Type B pancreatic cell (in vitro differentiated cells): ENCODE data around the gene CDK17. TPM values are rescaled to one million over a fixed set of nuclear protein-coding genes. Genes with fewer than 3 reads are reported as not detected.

ENCODE experiments used
- DNase-seq: peaks from one replicate; pipeline ENCODE4 v3.0.0; 2021; ENCODE audit warnings: mixed read lengths; ENCODE audit not compliant: unreplicated experiment; ENCODE audit errors: extremely low spot score
- H3K27ac Mint-ChIP-seq: 2 replicates; pipeline ENCODE4 v1.8.0; 2021; ENCODE audit warnings: mild to moderate bottlenecking, mixed read lengths
- H3K27me3 Mint-ChIP-seq: 2 replicates; pipeline ENCODE4 v1.8.0; 2021; ENCODE audit warnings: mixed read lengths
- H3K36me3 Mint-ChIP-seq: 2 replicates; pipeline ENCODE4 v1.8.0; 2021; ENCODE audit warnings: mixed read lengths
- H3K4me1 Mint-ChIP-seq: one replicate; pipeline ENCODE4 v1.8.0; 2021; ENCODE audit warnings: mixed read lengths; ENCODE audit not compliant: unreplicated experiment
- H3K4me3 Mint-ChIP-seq: 2 replicates; pipeline ENCODE4 v1.8.0; 2021; ENCODE audit warnings: mild to moderate bottlenecking, mixed read lengths
- H3K9me3 Mint-ChIP-seq: 2 replicates; pipeline ENCODE4 v1.8.0; 2021; ENCODE audit warnings: mixed read lengths
- total RNA-seq: library from RNA; stranded (reverse); gene quantifications from 2 replicates; pipeline ENCODE4 v1.2.1, GENCODE V29; 2021; ENCODE audit warnings: low replicate concordance
- TF ChIP-seq, protein P1 (sequence below): fragments of 200-600 bp; sonication (generic); conservative IDR thresholded peaks from 2 replicates; pipeline ENCODE4 v1.5.0; 2021; ENCODE audit warnings: antibody characterized with exemption, mild to moderate bottlenecking

Gene CDK17
- total RNA-seq, 1 donor from 2014 or later, result 25.2 TPM

DNA sequence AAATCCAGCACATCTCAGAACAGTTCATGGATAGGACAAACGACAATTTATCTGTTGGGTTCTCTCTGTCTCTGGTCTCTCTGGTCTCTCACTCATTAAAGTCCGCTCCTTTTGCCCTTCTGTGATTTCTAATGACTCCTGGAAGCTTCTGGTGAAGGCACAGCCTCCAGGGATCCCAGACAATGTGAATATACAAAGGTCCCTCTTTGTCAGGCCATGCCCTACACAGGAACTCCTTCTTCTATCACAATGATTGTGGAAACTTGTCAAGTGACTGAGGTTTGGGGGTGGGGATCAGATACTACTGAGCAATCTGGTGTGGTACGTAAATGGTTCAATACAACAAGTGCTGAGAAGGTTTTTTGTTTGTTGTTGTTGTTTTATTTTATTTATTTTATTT, 42.7 kb upstream of the CDK17 start:
- Mint-ChIP-seq H3K9me3 (no peaks in the 10 kb centered on the region), H3K27ac (no peak overlapping the region), H3K4me3 (no peak overlapping the region), H3K27me3 (no peaks in the 10 kb centered on the region), H3K36me3 (no peaks in the 10 kb centered on the region), H3K4me1 (peaks cover 10% of the 10 kb centered on the region)
- DNase-seq, result no peak
- TF ChIP-seq, protein P1, sequence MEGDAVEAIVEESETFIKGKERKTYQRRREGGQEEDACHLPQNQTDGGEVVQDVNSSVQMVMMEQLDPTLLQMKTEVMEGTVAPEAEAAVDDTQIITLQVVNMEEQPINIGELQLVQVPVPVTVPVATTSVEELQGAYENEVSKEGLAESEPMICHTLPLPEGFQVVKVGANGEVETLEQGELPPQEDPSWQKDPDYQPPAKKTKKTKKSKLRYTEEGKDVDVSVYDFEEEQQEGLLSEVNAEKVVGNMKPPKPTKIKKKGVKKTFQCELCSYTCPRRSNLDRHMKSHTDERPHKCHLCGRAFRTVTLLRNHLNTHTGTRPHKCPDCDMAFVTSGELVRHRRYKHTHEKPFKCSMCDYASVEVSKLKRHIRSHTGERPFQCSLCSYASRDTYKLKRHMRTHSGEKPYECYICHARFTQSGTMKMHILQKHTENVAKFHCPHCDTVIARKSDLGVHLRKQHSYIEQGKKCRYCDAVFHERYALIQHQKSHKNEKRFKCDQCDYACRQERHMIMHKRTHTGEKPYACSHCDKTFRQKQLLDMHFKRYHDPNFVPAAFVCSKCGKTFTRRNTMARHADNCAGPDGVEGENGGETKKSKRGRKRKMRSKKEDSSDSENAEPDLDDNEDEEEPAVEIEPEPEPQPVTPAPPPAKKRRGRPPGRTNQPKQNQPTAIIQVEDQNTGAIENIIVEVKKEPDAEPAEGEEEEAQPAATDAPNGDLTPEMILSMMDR, result no peak

DNA sequence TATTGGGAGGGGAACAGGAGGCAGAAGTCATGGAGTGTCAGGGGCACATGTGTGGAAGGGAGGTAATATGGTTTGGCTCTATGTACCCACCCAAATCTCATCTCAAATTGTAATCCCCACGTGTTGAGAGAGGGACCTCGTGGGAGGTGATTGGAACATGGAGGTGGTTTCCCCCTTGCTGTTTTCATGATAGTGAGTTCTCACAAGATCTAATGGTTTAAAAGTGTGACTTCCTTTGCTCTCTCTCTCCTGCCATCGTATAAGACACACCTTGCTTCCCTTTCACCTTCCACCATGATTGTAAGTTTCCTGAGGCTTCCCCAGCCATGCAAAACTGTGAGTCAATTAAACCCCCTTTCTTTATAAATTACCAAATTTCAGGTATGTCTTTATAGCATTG, 41.6 kb upstream of the CDK17 start:
- Mint-ChIP-seq H3K36me3 (no peaks in the 10 kb centered on the region), H3K4me1 (peaks cover 10% of the 10 kb centered on the region), H3K9me3 (no peaks in the 10 kb centered on the region), H3K27ac (no peak overlapping the region), H3K27me3 (no peaks in the 10 kb centered on the region), H3K4me3 (no peak overlapping the region)
- TF ChIP-seq, protein P1, result no peak
- DNase-seq, result no peak

DNA sequence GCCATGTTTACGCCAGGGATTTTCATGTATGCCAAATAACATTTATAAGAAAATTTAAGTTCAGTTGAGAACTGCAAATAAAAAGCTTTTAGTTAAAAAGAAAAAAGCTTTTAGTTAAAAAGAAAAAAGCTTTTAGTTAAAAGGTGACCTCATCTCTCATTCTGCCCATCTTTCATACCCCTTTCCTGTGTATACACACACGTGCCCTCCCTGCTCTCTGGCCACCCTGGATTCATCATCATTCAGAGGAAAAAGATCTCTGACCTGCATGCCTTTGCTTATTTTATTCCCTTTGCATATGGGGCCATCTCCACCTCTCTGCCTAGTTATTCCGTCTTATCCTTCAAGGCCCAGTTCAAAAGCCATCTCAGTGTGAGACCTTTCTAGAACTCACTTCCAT, 38.1 kb upstream of the CDK17 start:
- Mint-ChIP-seq H3K27ac (no peak overlapping the region), H3K4me1 (peaks cover 6% of the 10 kb centered on the region), H3K4me3 (no peak overlapping the region), H3K9me3 (no peaks in the 10 kb centered on the region), H3K36me3 (no peaks in the 10 kb centered on the region), H3K27me3 (no peaks in the 10 kb centered on the region)
- DNase-seq, result no peak
- TF ChIP-seq, protein P1, result no peak

DNA sequence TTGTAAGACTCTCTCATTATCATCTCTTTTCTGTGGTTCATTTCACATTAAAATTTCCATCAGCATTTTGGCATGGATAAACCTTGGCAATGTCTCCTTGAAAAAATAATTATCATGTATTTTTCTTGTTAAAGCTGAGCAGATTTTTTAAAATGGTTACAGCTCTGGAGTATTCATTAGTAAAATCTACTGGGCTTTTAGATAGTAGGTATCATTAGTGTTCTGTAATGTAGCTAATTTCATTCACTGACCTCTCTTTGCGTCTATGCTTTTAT, 36.9 kb upstream of the CDK17 start:
- peaks cover 6% of the 10 kb centered on the region for H3K4me1 Mint-ChIP-seq
- no peak for DNase-seq
- no peaks in the 10 kb centered on the region for H3K9me3 Mint-ChIP-seq
- no peaks in the 10 kb centered on the region for H3K27me3 Mint-ChIP-seq
- TF ChIP-seq, protein P1, result no peak
- H3K27ac Mint-ChIP-seq, result no peak overlapping the region
- H3K4me3 Mint-ChIP-seq, result no peak overlapping the region
- no peaks in the 10 kb centered on the region for H3K36me3 Mint-ChIP-seq

DNA sequence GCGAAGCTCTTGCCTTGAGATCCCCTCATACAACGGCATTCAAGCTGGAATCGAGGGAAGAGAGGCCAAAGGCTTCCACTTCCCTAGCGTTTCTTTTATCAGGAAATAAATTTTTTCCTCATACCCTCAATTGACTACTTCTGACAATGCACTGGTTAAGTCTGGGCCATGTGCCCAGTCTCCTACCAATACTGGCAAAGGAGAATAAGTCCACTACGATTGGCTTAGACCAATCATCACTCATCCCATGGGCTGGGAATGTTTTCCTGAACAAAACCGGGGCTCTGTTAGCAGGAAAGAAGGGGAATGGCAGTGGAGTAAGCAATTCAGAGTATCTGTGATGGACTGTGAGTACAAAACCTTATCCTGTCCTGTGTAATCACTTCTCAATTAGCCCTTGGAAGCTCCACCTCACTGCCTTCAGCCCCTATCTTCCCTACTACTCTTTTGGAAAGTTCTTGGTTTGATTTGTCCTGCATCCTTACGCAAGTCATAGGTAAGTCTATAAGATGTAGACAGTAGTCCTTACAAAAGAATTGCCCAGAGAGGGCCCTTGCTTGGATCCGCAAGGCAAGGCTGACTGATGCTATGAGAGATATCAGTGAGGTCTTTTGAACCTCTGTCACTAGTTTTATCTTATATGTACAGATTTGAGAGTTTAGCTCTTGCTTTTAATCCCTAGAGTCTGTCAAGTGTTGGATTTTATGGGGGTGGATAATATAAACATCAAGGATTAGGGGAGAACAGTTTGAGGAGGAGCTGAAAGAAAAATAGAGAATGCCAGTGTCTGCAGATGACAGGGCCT, 36.3 kb upstream of the CDK17 start:
- TF ChIP-seq, protein P1, result no peak
- DNase-seq, result no peak
- Mint-ChIP-seq H3K4me1 (peaks cover 6% of the 10 kb centered on the region), H3K36me3 (no peaks in the 10 kb centered on the region), H3K4me3 (no peak overlapping the region), H3K27me3 (no peaks in the 10 kb centered on the region), H3K9me3 (no peaks in the 10 kb centered on the region), H3K27ac (no peak overlapping the region)
